Stimulated activated CD8-positive, alpha-beta memory T cell treated with anti-CD3 and anti-CD28 coated beads, Interleukin-4, amount 100 ng/mL, for 48 hours (primary cell): ENCODE results near the gene ZC3H4.
A peak's percentile ranks its signal among the peaks of the same experiment; 100 is the strongest.

ENCODE experiments used
- DNase-seq: peaks from one replicate; pipeline ENCODE4 v3.0.0-alpha.2; 2020

ZC3H4 gene

DNA sequence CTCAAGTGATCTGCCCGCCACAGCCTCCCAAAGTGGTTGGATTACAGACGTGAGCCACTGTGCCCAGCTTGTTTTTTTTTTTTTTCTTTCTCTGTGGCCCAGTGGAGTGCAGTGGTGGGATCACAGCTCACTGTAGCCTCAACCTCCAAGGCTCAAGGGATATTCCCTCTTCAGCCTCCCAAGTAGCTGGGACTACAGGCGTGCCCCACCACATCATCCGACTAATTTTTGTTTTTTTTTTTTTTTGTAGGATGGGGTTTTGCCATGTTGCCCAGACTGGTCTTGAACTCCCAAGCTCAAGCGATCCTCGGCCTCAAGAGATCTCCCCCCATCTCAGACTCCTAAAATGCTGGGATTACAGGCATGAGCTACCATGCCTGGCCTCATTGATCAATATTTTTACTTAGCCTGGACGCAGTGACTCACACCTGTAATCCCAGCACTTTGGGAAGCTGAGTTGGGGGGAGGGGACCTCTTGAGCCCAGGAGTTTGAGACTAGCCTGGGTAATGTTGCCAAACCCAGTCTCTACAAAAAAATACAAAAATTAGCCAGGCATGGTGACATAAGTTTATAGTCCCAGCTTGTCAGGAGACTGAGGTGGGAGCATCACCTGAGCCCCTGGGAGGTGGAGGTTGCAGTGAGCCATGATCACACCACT is 18.7 kb upstream of the ZC3H4 start:
- no peak for DNase-seq

- peak; percentile 95 for DNase-seq
These were observed 17.1 kb upstream of the ZC3H4 start, which contains the start of gene SAE1 for GRCh38 chr19:47130589-47131227. SAE1 (plus strand) TSS chr19:47130835; CDS start chr19:47130931, 96 bp downstream.

- no peak for DNase-seq
These were observed 16.6 kb upstream of the ZC3H4 start for GRCh38 chr19:47130120-47130588.

DNA sequence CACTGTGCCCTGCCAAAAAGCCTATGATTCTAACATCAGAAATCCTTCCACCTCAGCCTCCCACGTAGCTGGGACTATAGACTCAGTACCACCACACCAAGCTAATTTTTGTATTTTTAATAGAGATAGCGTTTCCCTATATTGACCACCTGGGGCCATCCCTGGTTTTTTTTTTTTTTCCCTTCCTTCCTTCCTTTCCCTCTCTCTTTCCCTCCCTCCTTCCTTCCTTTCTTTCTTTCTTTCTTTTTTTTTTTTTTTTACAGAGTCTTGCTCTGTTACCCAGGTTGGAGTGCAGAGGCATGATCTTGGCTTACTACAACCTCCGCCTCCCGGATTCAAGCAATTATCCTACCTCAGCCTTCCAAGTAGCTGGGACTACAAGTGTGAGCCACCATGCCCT is 16.0 kb upstream of the ZC3H4 start:
- DNase-seq = no peak

- no peak for DNase-seq
These were observed 12.0 kb upstream of the ZC3H4 start for GRCh38 chr19:47125669-47125938.

- no peak for DNase-seq
These were observed 11.5 kb upstream of the ZC3H4 start for GRCh38 chr19:47124937-47125668.

DNA sequence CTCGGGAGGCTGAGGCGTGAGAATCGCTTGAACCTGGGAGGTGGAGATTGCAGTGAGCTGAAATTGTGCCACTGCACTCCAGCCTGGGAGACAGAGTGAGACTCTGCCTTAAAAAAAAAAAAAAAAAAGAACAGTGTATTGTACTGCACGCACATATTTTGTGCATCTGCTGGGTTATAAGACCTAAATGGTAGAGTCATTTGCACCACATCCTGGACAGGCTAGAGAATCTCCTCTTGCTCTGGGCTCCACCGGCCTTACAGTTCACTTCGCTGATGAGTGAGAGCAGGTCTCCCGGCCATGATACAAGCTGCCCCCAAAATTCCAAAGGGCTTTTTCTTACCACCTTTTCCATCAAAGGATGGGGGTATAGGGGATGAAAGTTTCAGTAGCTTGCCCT is 9.8 kb upstream of the ZC3H4 start:
- no peak for DNase-seq

- DNase-seq = no peak
These were observed 9.1 kb upstream of the ZC3H4 start for GRCh38 chr19:47122359-47123335.

DNA sequence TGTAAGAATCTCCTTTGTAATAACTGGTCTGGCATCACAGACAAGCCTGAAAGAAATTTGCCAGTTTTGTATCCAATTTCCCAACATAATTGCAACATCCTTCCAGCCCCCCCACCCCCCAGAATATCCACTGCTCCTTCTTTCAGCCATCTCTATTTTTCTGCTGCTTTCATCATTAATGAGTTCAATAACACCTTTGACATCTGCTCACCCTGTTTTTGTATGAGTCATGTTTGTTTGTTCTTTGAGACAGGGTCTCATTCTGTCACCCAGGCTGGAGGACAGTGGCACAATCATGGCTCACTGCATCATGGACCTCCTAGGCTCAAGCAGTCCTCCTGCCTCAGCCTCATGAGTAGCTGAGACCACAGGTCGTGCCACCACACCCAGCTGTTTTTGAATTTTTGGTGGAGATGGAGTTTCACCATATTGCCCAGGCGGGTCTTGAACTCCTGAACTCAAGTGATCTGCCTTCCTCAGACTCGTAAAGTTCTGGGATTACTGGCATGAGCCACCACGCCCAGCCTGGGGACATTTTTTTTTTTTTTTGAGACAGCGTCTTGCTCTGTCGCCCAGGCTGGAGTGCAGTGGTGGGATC is 7.0 kb upstream of the ZC3H4 start:
- no peak for DNase-seq

DNA sequence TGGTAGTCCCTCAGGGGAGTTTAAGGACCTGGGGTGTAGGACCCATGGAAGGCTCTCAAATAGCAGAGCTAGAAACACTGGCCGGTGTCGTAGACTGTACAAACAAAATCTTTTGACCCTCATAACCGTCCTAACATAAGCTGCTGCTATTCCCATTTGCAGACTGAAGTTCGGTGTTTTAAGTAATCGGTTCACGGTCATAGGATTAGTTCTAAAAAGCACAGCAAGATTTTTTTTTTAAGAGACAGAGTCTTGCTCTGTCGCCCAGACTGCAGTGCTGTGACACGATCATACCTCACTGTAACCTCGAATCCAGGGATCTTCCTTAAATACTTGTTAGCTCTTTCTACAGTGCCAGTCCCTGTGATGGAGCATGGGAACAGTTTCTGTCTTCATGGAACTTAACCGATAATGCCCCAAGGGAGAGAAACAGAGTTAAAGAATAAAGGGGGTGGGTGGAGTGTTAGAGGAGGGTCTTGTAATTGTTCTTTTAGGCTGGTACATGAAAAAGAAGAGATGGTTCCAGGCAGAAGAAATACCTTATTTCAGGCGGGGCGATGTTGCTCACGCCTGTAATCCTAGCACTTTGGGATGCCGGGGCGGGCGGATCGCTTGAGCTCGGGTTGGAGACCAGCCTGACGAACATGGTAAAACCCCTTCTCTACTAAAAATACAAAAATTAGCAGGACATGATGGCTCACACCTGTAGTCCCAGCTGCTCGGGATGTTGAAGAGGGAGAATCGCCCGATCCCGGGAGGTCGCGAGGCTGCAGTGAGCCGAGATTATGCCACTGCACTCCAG is 475 bp upstream of the ZC3H4 start:
- DNase-seq = no peak

- DNase-seq = peak; percentile 88
These were observed 1.2 kb downstream of the ZC3H4 start for GRCh38 chr19:47112166-47112996.

DNA sequence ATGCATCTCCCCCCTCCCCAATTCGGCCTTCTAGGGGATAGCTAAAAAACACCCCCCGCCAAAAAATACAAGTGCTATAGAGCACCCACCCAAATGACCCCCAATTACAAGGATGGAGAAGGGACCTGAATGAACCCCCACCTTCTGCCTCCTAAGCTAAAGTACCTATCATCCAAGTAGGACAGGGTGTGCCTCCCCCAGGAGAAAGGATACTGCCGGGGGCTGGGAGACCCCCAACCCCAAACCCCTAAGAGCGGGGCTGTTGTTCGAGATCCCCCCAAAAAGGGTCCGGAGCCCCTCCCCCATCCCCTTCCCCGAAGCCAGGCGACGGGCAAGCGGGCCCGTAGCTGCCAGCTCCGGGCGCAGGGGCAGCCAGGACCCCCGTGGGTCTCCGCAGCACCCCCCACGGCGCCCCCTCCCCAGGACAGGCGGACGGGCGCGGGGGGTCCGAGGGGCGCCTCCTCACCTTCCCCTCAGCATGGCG is 1.9 kb downstream of the ZC3H4 start:
- DNase-seq = no peak

DNA sequence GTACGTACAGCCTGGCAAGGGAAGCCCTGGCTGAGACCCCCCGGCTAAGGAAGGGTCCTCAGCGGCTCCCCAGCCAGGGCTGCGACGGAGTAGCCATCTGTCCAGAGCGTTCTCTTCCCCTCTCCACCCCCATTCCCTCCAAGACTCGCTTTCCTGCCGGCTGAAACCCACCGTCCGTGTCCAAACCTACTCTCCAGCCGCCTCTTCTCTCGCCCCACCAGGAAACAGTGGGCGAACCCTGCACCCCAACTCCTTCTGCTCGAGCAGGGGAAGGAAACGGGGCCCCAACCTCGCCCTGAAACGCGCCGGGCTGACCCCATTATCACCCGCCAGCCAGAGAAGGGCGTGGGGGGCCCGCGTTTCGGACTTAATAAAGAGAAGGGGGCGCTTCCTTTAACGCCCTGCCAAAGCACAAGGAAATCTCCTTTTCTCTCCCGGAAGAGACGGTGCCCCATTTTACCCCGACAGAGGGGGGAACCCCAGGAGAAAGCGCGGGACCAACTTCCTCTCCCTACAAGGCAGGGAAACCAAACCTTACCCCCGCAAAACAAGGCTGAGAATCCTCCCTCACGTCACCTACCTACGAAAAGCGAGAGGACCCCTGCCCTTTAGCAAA is 2.5 kb downstream of the ZC3H4 start:
- DNase-seq = peak; percentile 65

GRCh38 chr19:47110521-47111005 is 3.0 kb downstream of the ZC3H4 start:
- DNase-seq = peak; percentile 60

GRCh38 chr19:47109541-47110375 is 3.8 kb downstream of the ZC3H4 start:
- DNase-seq = peak; percentile 74

DNA sequence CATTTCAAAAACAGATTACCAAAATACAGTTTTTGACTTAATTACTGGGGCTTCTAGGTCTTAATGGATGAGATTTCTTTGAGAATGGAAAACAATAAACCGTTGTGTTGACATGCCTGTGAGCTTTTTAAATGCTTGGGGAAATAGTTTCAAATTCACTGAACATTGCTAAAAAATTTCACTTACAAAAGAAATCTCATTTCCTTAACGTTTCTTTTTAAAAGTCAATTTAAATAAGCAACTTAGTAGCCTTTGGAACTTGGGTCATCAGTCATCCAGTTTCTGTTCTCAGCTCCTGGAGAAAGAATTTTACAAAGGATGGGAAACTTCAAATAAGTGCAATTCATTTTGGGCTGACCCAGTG is 4.4 kb downstream of the ZC3H4 start:
- no peak for DNase-seq

- no peak for DNase-seq
These were observed 5.4 kb downstream of the ZC3H4 start for GRCh38 chr19:47107953-47108746.
